ENCODE measurements around the gene FFAR4. TPM values are rescaled to one million over a fixed set of nuclear protein-coding genes. Genes with fewer than 3 reads are reported as not detected.
"Not testable (repeated sequence)": the region's sequence is repeated elsewhere in the genome, so short reads cannot be mapped to it uniquely, and the experiment has no call there.

The FFAR4 gene
- total RNA-seq (1 to 10 TPM in 1 of 2 donors, under 1 TPM in 1; 0.06 to 4.7 TPM), polyA plus RNA-seq (1 to 10 TPM in 1 of 2 donors, under 1 TPM in 1; 0.29 to 2.5 TPM)
- long read RNA-seq, donor 1: 0 reads
- long read RNA-seq, donor 2: 0 reads
- long read RNA-seq, donor 3: 0 reads
- long read RNA-seq, donor 4, partial matches to known transcripts: 0 of 1 reads
- long read RNA-seq, donor 4, other reads (novel, unspliced or antisense): 0 of 1 reads
- long read RNA-seq, donor 5: 0 reads

DNA sequence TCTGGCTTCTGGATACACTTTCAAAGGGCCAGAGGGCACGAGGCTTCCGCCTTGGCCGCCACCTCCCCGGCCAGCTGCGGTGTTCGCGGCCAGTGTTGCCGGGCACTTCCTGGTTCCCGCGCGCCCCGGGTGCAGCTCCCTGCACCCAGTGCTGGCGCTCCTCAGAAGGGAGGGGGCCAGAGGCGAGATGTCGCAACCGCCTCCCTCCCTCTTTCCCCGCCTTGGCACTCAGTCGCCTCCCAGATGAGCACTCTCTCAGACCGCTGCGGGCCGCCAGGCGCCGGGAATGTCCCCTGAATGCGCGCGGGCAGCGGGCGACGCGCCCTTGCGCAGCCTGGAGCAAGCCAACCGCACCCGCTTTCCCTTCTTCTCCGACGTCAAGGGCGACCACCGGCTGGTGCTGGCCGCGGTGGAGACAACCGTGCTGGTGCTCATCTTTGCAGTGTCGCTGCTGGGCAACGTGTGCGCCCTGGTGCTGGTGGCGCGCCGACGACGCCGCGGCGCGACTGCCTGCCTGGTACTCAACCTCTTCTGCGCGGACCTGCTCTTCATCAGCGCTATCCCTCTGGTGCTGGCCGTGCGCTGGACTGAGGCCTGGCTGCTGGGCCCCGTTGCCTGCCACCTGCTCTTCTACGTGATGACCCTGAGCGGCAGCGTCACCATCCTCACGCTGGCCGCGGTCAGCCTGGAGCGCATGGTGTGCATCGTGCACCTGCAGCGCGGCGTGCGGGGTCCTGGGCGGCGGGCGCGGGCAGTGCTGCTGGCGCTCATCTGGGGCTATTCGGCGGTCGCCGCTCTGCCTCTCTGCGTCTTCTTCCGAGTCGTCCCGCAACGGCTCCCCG lies at the start of gene FFAR4:
Gene FFAR4, plus strand, starts transcription at position 231 of the 842 bp plus-strand sequence. Its CDS starts 56 bp downstream, at position 287.
- Histone ChIP-seq H3K27ac (ENCODE audit: low read depth in 1 of 2, low read length in 1 of 2) (no peak within 1 kb of the TSS), H3K9ac (ENCODE audit: insufficient read depth in 1 of 2, low read length in 2 of 2) (no peak within 1 kb of the TSS)
- ATAC-seq (ENCODE audit: insufficient read depth, low FRiP score): peak; percentile 48

DNA sequence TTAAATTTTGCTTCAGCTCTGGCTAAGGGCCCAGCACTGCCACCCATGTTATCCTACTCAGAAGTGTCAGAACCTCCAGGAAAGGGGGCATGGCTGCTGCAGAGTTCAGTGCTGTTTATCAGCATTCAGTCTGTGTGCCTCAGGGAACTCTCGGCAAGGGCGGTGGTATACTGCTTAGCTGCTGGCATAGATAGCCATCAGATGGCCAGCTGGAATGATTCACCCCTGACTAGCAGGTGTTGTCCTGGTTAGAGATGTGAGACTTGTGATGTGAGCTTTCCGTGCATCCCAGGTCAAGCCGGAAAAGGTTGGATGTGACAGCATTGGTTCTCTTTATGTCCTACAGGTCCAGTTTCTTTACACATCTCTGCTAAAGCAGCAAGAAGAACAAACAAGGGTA lies 47.9 kb upstream of the FFAR4 start:
- no peak overlapping the region for H3K27ac ChIP-seq (ENCODE audit: low read depth in 1 of 2, low read length in 1 of 2)
- peaks cover 0 to 16% (median 4%) of the 10 kb centered on the region in 4 donors for H3K36me3 ChIP-seq (ENCODE audit: control insufficient read depth in 4 of 4, insufficient read depth in 4 of 4, low read length in 4 of 4)
- ATAC-seq (ENCODE audit: insufficient read depth, low FRiP score): no peak
- H3K4me1 ChIP-seq (ENCODE audit: control insufficient read depth in 5 of 5, insufficient read depth in 5 of 5, low read length in 5 of 5): peaks cover 0 to 2% (median 0%) of the 10 kb centered on the region in 5 donors
- H3K4me3 ChIP-seq: no peak overlapping the region
- 97 to 99% methylated on average over 4 of the region's 4 CpGs for WGBS, 2 donors
- TF ChIP-seq, protein P1, sequence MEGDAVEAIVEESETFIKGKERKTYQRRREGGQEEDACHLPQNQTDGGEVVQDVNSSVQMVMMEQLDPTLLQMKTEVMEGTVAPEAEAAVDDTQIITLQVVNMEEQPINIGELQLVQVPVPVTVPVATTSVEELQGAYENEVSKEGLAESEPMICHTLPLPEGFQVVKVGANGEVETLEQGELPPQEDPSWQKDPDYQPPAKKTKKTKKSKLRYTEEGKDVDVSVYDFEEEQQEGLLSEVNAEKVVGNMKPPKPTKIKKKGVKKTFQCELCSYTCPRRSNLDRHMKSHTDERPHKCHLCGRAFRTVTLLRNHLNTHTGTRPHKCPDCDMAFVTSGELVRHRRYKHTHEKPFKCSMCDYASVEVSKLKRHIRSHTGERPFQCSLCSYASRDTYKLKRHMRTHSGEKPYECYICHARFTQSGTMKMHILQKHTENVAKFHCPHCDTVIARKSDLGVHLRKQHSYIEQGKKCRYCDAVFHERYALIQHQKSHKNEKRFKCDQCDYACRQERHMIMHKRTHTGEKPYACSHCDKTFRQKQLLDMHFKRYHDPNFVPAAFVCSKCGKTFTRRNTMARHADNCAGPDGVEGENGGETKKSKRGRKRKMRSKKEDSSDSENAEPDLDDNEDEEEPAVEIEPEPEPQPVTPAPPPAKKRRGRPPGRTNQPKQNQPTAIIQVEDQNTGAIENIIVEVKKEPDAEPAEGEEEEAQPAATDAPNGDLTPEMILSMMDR (IDR thresholded peaks at IDR 0.05; ENCODE audit: control extremely low read depth, extremely low read depth): no peak
- peaks cover 0 to 3% (median 0%) of the 10 kb centered on the region in 4 donors for H3K9me3 ChIP-seq (ENCODE audit: control insufficient read depth in 4 of 4, insufficient read depth in 3 of 4, low read length in 3 of 4)
- H3K27me3 ChIP-seq (ENCODE audit: control insufficient read depth in 3 of 3, insufficient read depth in 3 of 3, low read length in 2 of 3): no peaks in the 10 kb centered on the region
- H3K9ac ChIP-seq (ENCODE audit: insufficient read depth in 1 of 2, low read length in 2 of 2): no peak overlapping the region
- no peak for DNase-seq

More for the DNA sequence above, at the start of gene FFAR4:
- H3K27me3 ChIP-seq (ENCODE audit: control insufficient read depth in 3 of 3, insufficient read depth in 3 of 3, low read length in 2 of 3): peaks cover 7 to 62% (median 49%) of the 10 kb centered on the region in 3 donors
- TF ChIP-seq, protein P1 (IDR thresholded peaks at IDR 0.05; ENCODE audit: control extremely low read depth, extremely low read depth): no peak
- H3K4me3 ChIP-seq: peak within 1 kb of the TSS; percentile 6
- 2% methylated on average over 75 to 85 of the region's 85 CpGs for WGBS, 2 donors
- H3K9me3 ChIP-seq (ENCODE audit: control insufficient read depth in 4 of 4, insufficient read depth in 3 of 4, low read length in 3 of 4): no peaks in the 10 kb centered on the region
- peaks cover 0 to 10% (median 0%) of the 10 kb centered on the region in 5 donors for H3K4me1 ChIP-seq (ENCODE audit: control insufficient read depth in 5 of 5, insufficient read depth in 5 of 5, low read length in 5 of 5)
- DNase-seq: peak in 2 of 3 donors; percentile 10 to 40
- H3K36me3 ChIP-seq (ENCODE audit: control insufficient read depth in 4 of 4, insufficient read depth in 4 of 4, low read length in 4 of 4): no peaks in the 10 kb centered on the region

DNA sequence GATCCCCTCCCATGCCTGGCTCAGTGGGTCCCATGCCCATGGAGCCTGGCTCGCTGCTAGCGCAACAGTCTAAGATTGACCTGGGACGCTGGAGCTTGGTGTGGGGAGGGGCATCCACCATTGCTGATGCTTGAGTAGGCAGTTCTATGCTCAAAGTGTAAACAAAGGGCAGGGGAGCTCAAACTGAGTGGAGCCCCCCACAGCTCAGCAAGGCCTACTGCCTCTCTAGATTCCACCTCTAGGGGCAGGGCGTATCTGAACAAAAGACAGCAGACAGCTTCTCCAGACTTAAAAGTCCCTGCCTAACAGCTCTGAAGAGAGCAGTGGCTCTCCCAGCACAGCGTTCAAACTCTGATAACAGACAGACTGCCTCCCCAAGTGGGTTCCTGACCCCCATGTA lies 31.2 kb upstream of the FFAR4 start:
- Histone ChIP-seq H3K9me3 (ENCODE audit: control insufficient read depth in 4 of 4, insufficient read depth in 3 of 4, low read length in 3 of 4) (no peaks in the 10 kb centered on the region), H3K9ac (ENCODE audit: insufficient read depth in 1 of 2, low read length in 2 of 2) (no peak overlapping the region), H3K4me1 (ENCODE audit: control insufficient read depth in 5 of 5, insufficient read depth in 5 of 5, low read length in 5 of 5) (no peaks in the 10 kb centered on the region), H3K27me3 (ENCODE audit: control insufficient read depth in 3 of 3, insufficient read depth in 3 of 3, low read length in 2 of 3) (no peaks in the 10 kb centered on the region), H3K27ac (ENCODE audit: low read depth in 1 of 2, low read length in 1 of 2) (no peak overlapping the region), H3K4me3 (no peak overlapping the region), H3K36me3 (ENCODE audit: control insufficient read depth in 4 of 4, insufficient read depth in 4 of 4, low read length in 4 of 4) (no peaks in the 10 kb centered on the region)
- no peak for DNase-seq
- no peak for ATAC-seq (ENCODE audit: insufficient read depth, low FRiP score)
- WGBS, 2 donors: 94 to 95% methylated on average over 5 of the region's 5 CpGs
- TF ChIP-seq, protein P1 (IDR thresholded peaks at IDR 0.05; ENCODE audit: control extremely low read depth, extremely low read depth): no peak

DNA sequence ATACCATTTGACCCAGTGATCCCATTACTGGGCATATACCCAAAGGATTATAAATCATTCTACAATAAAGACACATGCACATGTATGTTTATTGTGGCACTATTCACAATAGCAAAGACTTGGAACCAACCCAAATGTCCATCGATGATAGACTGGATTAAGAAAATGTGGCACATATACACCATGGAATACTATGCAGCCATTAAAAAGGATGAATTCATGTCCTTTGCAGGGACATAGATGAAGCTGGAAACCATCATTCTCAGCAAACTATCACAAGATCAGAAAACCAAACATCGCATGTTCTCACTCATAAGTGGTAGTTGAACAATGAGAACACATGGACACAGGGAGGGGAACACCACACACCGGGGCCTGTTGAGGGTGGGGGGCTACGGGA lies 25.6 kb upstream of the FFAR4 start:
- ATAC-seq (ENCODE audit: insufficient read depth, low FRiP score); H3K4me3 ChIP-seq; H3K27me3 ChIP-seq (ENCODE audit: control insufficient read depth in 3 of 3, insufficient read depth in 3 of 3, low read length in 2 of 3); H3K9ac ChIP-seq (ENCODE audit: insufficient read depth in 1 of 2, low read length in 2 of 2); DNase-seq; H3K9me3 ChIP-seq (ENCODE audit: control insufficient read depth in 4 of 4, insufficient read depth in 3 of 4, low read length in 3 of 4); H3K4me1 ChIP-seq (ENCODE audit: control insufficient read depth in 5 of 5, insufficient read depth in 5 of 5, low read length in 5 of 5); H3K27ac ChIP-seq (ENCODE audit: low read depth in 1 of 2, low read length in 1 of 2); H3K36me3 ChIP-seq (ENCODE audit: control insufficient read depth in 4 of 4, insufficient read depth in 4 of 4, low read length in 4 of 4): not testable (repeated sequence)
- 93 to 95% methylated on average over 4 of the region's 4 CpGs for WGBS, 2 donors

Measured in lung (tissue), 16 donors.